Stimulated activated CD4-positive, alpha-beta T cell treated with anti-CD3 and anti-CD28 coated beads, Interleukin-15, amount 100 ng/mL, for 24 hours (primary cell): ENCODE data around the gene BTBD9.

Experiments
- DNase-seq: peaks from one replicate; pipeline ENCODE4 v3.0.0-alpha.2; 2020

The BTBD9 gene

GRCh38 chr6:38639498-38640215 lies at the start of gene BTBD9:
TSS of gene BTBD9 (minus strand) at chr6:38639929.
- peak; percentile 84 for DNase-seq

GRCh38 chr6:38688579-38689087 lies 48.9 kb upstream of the BTBD9 start:
- no peak for DNase-seq

- no peak for DNase-seq
These were observed 47.8 kb upstream of the BTBD9 start for GRCh38 chr6:38687549-38687948.

GRCh38 chr6:38687043-38687353 lies 47.3 kb upstream of the BTBD9 start:
- DNase-seq, result no peak

- no peak for DNase-seq
These were observed 46.7 kb upstream of the BTBD9 start for GRCh38 chr6:38686270-38687042.

GRCh38 chr6:38684904-38685303 lies 45.2 kb upstream of the BTBD9 start:
- DNase-seq, result no peak

GRCh38 chr6:38684237-38684636 lies 44.5 kb upstream of the BTBD9 start:
- DNase-seq, result no peak

- DNase-seq, result no peak
These were observed 42.1 kb upstream of the BTBD9 start for GRCh38 chr6:38681850-38682249.

- DNase-seq, result no peak
These were observed 39.9 kb upstream of the BTBD9 start for GRCh38 chr6:38679668-38680067.

GRCh38 chr6:38678178-38678760 lies 38.5 kb upstream of the BTBD9 start:
- DNase-seq, result no peak

GRCh38 chr6:38676974-38677544 lies 37.3 kb upstream of the BTBD9 start:
- DNase-seq, result no peak

- no peak for DNase-seq
These were observed 36.7 kb upstream of the BTBD9 start for GRCh38 chr6:38676236-38676973.

- DNase-seq, result peak; percentile 39
These were observed 33.9 kb upstream of the BTBD9 start for GRCh38 chr6:38673397-38674165.

- DNase-seq, result peak; percentile 30
These were observed 32.2 kb upstream of the BTBD9 start for GRCh38 chr6:38671885-38672467.

- DNase-seq, result no peak
These were observed 18.9 kb upstream of the BTBD9 start for GRCh38 chr6:38658418-38659167.

GRCh38 chr6:38656896-38657295 lies 17.2 kb upstream of the BTBD9 start:
- DNase-seq, result no peak

- no peak for DNase-seq
These were observed 14.5 kb upstream of the BTBD9 start for GRCh38 chr6:38654263-38654662.

GRCh38 chr6:38651121-38651784 lies 11.5 kb upstream of the BTBD9 start:
- DNase-seq, result no peak

- no peak for DNase-seq
These were observed 10.6 kb upstream of the BTBD9 start for GRCh38 chr6:38650207-38650752.

GRCh38 chr6:38649744-38650143 lies 10.0 kb upstream of the BTBD9 start:
- DNase-seq, result no peak
